Liver (tissue), 10 donors: Measurements from ENCODE around the gene NBPF15. TPM values are rescaled to one million over a fixed set of nuclear protein-coding genes. Genes with fewer than 3 reads are reported as not detected.
"Not testable (repeated sequence)": the region's sequence is repeated elsewhere in the genome, so short reads cannot be mapped to it uniquely, and the experiment has no call there.

Experiments
- DNase-seq: peaks from one replicate; pipeline ENCODE4 v3.0.0-alpha.2; 2017; ENCODE audit warnings: low spot score
- H3K27ac ChIP-seq, 2 donors: one replicate each; pipeline ENCODE4 v1.7.0; 2013; ENCODE audit warnings: inconsistent platforms in 2 of 2, low read length in 2 of 2, control low read depth in 1 of 2, low read depth in 1 of 2, mild to moderate bottlenecking in 1 of 2
- H3K27me3 ChIP-seq, 4 donors: one replicate each; pipeline versions ENCODE4 v1.6.1 to v1.7.0; 2013; ENCODE audit warnings: low read length in 3 of 4, inconsistent platforms in 1 of 4, mild to moderate bottlenecking in 1 of 4, moderate library complexity in 1 of 4; ENCODE audit not compliant: control insufficient read depth in 4 of 4, insufficient read depth in 4 of 4
- H3K36me3 ChIP-seq, 4 donors: one replicate each; pipeline versions ENCODE4 v1.6.1 to v1.7.0; 2013; ENCODE audit warnings: low read length in 3 of 4, mild to moderate bottlenecking in 3 of 4, low read depth in 1 of 4, moderate library complexity in 1 of 4; ENCODE audit not compliant: control insufficient read depth in 4 of 4, insufficient read depth in 3 of 4
- H3K4me1 ChIP-seq, 4 donors: one replicate each; pipeline versions ENCODE4 v1.6.1 to v1.7.0; 2013; ENCODE audit warnings: low read length in 3 of 4, mild to moderate bottlenecking in 3 of 4, moderate library complexity in 1 of 4; ENCODE audit not compliant: control insufficient read depth in 4 of 4, insufficient read depth in 4 of 4
- H3K4me3 ChIP-seq, 3 donors: one replicate each; pipeline versions ENCODE4 v1.6.1 to v1.7.0; 2013; ENCODE audit warnings: low read length in 3 of 3, control low read depth in 1 of 3, low read depth in 1 of 3, mild to moderate bottlenecking in 1 of 3
- H3K9ac ChIP-seq, 2 donors: one replicate each; pipeline ENCODE4 v1.7.0; 2013; ENCODE audit warnings: low read length in 2 of 2, mild to moderate bottlenecking in 2 of 2, moderate library complexity in 2 of 2, control low read depth in 1 of 2, low read depth in 1 of 2
- H3K9me3 ChIP-seq, 4 donors: one replicate each; pipeline versions ENCODE4 v1.6.1 to v1.7.0; 2013; ENCODE audit warnings: low read length in 3 of 4; ENCODE audit not compliant: control insufficient read depth in 4 of 4
- GABPA ChIP-seq, 2 donors: IDR thresholded peaks in 1 of 2; conservative IDR thresholded peaks in 1 of 2; 2 replicates each; pipeline ENCODE4 v1.6.1; 2016; ENCODE audit warnings: antibody characterized with exemption in 2 of 2, mild to moderate bottlenecking in 1 of 2, moderate library complexity in 1 of 2
- HNF4A ChIP-seq, 2 donors: conservative IDR thresholded peaks; 2 replicates each; pipeline ENCODE4 v1.6.1; 2016; ENCODE audit warnings: antibody characterized with exemption in 2 of 2, mild to moderate bottlenecking in 2 of 2
- MAX ChIP-seq: IDR thresholded peaks from 2 replicates; pipeline ENCODE4 v1.6.1; 2016; ENCODE audit warnings: antibody characterized with exemption
- RXRA ChIP-seq, 2 donors: IDR thresholded peaks; 2 replicates each; pipeline ENCODE4 v1.6.1; 2017 to 2018; ENCODE audit warnings: antibody characterized with exemption in 2 of 2, mild to moderate bottlenecking in 1 of 2
- SP1 ChIP-seq: IDR thresholded peaks from 2 replicates; pipeline ENCODE4 v1.6.1; 2018; ENCODE audit warnings: antibody characterized with exemption, mild to moderate bottlenecking
- YY1 ChIP-seq: IDR thresholded peaks from 2 replicates; pipeline ENCODE4 v1.6.1; 2016; ENCODE audit warnings: antibody characterized with exemption, mild to moderate bottlenecking
- ZBTB33 ChIP-seq: IDR thresholded peaks from 2 replicates; pipeline ENCODE4 v1.6.1; 2016; ENCODE audit warnings: antibody characterized with exemption
- WGBS: extraction: QIAGEN DNeasy Blood & Tissue Kit; methylation state at CpG from one replicate; pipeline ENCODE4 v1.1.7; 2013; 5-methylcytosine and 5-hydroxymethylcytosine counted together
- polyA plus RNA-seq, 2 donors: library from polyadenylated mRNA; stranded (reverse) in 1 of 2; unstranded in 1 of 2; fragments of 200-250 nt in 1 of 2; fragments of >200 nt in 1 of 2; fragmentation: Nextera tagmentation in 1 of 2; extraction: Ambion mirVana in 1 of 2; gene quantifications; one replicate each; pipeline versions ENCODE4 v1.2.1 to v1.2.3, GENCODE V29; 2013 to 2015
- small RNA-seq: library from RNA; depleted of rRNA; stranded (forward); fragments of <200 nt; gene quantifications from one replicate; pipeline ENCODE3, GENCODE V24; 2014
- total RNA-seq, 2 donors: library from RNA; depleted of rRNA; stranded (reverse); fragments of >200 nt; gene quantifications; one replicate each; pipeline ENCODE4 v1.2.3, GENCODE V29; 2014
- donor health status: healthy.
- donor health status: healthy.
- donor health status: healthy.
- donor health status: healthy.
- donor health status: healthy.

NBPF15 gene
- total and polyA plus RNA-seq, 4 donors: 8.3 to 36.8 (median 14.9) TPM

- peak overlapping the region; percentile 17 to 47 (median 18) for H3K4me3 ChIP-seq
- peak overlapping the region in 1 of 2 donors; percentile 5 for H3K9ac ChIP-seq
- not testable (repeated sequence) for H3K36me3 ChIP-seq, H3K27me3 ChIP-seq, H3K4me1 ChIP-seq, H3K9me3 ChIP-seq
- TF ChIP-seq YY1 (peak; percentile 55), RXRA (IDR thresholded peaks at IDR 0.05) (peak in 1 of 2 donors; percentile 46), SP1 (peak; percentile 29), MAX (peak; percentile 25), HNF4A (conservative IDR thresholded peaks at IDR 0.05) (peak in 1 of 2 donors; percentile 3), ZBTB33 (peak; percentile 27)
- peak overlapping the region; percentile 19 to 60 for H3K27ac ChIP-seq
- peak; percentile 65 for DNase-seq
- 3% methylated on average over 41 of the region's 41 CpGs for WGBS
Observed at GRCh38 chr1:144412491-144413403, 48.7 kb downstream of the NBPF15 start.

- H3K4me3 ChIP-seq: peak overlapping the region in 1 of 3 donors; percentile 18
- H3K27me3 ChIP-seq, H3K27ac ChIP-seq, H3K36me3 ChIP-seq, H3K9ac ChIP-seq, H3K4me1 ChIP-seq, H3K9me3 ChIP-seq: not testable (repeated sequence)
- 4% methylated on average over 23 of the region's 23 CpGs for WGBS
- DNase-seq: peak; percentile 35
- peak; percentile 54 to 70 for TF ChIP-seq GABPA (IDR thresholded peaks at IDR 0.05 in 1 of 2, conservative IDR thresholded peaks at IDR 0.05 in 1 of 2)
Observed at GRCh38 chr1:144412068-144412471, 49.4 kb downstream of the NBPF15 start.

GRCh38 chr1:144402807-144403206, 58.7 kb downstream of the NBPF15 start:
- H3K36me3 ChIP-seq, H3K9ac ChIP-seq, H3K9me3 ChIP-seq, H3K4me1 ChIP-seq, H3K4me3 ChIP-seq, H3K27ac ChIP-seq, H3K27me3 ChIP-seq, DNase-seq: not testable (repeated sequence)
- 77% methylated on average over 4 of the region's 5 CpGs for WGBS

- H3K9me3 ChIP-seq, H3K9ac ChIP-seq, H3K4me1 ChIP-seq, H3K27me3 ChIP-seq, H3K27ac ChIP-seq, H3K4me3 ChIP-seq, DNase-seq, H3K36me3 ChIP-seq: not testable (repeated sequence)
- WGBS: no CpG with 5 or more reads among the region's 3 CpGs
Observed at GRCh38 chr1:144371651-144372050, 89.8 kb downstream of the NBPF15 start.

Small RNA genes lying within 50 kb of the gene (small RNA-seq; reads per million reads assigned to genes)
- gene AC246785.4: not detected
- 4.0 reads per million, percentile 92 among the genes with 10 or more reads in this experiment for gene RNVU1-15

Other genes starting within 250 kb of the NBPF15 start
- gene PPIAL4E, start 88.0 kb downstream of the NBPF15 start, total RNA-seq: not detected
- gene PPIAL4E, start 88.0 kb downstream of the NBPF15 start, polyA plus RNA-seq: not detected
- not detected for gene PPIAL4F, start 131.2 kb upstream of the NBPF15 start, total RNA-seq
- gene PPIAL4F, start 131.2 kb upstream of the NBPF15 start, polyA plus RNA-seq: not detected